GM15510 (cell line): ENCODE results near the gene UAP1L1.

Experiments
- POLR2A ChIP-seq: IDR thresholded peaks from 3 replicates; pipeline ENCODE4 v1.6.1; 2011; ENCODE audit warnings: borderline replicate concordance; ENCODE audit not compliant: insufficient read length; ENCODE audit errors: extremely low read depth

Gene UAP1L1

DNA sequence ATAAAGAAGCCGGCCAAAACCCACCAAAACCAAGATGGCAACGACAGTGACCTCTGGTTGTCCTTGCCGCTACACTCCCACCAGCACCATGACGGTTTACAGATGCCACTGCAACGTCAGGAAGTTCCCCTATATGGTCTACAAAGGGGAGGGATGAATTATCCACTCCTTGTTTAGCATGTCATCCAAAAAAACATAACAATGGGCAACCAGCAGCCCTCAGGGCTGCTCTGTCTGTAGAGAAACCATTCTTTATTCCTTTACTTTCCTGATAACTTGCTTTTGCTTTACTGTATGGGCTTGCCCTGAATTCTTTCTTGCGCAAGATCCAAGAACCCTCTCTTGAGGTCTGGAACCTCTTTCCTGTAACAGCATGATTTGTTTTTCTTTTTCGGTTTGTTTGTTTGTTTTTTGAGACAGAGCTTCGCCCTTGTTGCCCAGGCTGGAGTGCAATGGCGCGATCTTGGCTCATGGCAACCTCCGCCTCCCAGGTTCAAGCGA lies 2.0 kb upstream of the UAP1L1 start:
- no peak for TF ChIP-seq POLR2A

DNA sequence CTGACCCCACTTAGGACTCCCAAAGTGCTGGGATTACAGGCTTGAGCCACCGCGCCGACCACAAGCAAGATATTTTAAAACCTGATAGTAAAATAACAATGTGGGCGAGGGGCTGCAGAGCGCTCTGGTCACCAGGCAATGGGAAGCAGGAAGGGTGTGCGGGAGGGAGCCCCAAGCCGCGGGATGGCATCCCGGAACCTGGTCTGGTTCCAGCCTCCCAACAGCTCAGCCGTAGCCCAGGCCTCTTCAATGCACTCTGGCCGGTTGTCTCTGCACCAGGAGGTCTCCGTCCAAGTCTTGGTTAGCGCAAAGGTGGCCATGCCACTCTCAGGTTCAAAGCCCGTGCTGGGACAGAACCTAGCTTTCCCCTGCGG lies 694 bp upstream of the UAP1L1 start:
- TF ChIP-seq POLR2A, result no peak

DNA sequence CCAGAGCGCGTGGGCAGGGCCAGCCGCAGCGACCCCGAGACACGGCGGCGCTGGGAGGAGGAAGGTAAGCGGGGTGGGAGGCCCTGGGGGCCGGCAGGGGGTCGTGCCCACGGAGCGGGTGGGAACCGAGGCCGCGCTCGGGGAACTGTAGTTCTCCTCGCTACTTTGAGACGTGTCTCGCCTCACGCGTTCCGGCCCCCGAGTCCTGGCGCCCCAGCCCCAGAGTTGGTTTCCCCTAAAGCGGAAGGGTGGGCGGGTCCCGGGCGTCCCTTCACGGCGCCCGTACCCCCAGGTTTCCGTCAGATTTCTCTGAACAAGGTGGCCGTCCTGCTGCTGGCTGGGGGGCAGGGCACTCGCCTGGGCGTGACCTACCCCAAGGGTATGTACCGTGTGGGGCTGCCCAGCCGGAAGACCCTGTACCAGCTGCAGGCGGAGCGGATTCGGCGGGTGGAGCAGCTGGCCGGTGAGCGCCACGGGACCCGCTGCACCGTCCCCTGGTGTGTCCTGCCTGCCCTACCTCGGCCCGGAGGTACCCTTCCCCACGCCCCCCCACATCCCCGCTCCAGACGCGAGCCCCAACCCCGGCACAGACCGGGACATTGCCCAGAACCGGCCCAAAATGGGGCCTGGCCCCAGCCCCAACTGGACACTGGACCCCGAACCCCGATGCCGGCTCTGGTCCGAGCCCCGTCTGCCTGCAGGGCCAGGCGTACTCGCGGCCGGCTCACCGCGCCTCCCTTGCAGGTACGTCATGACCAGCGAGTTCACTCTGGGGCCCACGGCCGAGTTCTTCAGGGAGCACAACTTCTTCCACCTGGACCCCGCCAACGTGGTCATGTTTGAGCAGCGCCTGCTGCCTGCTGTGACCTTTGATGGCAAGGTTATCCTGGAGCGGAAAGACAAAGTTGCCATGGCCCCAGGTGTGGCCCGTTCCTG lies 709 bp downstream of the UAP1L1 start:
- no peak for TF ChIP-seq POLR2A

DNA sequence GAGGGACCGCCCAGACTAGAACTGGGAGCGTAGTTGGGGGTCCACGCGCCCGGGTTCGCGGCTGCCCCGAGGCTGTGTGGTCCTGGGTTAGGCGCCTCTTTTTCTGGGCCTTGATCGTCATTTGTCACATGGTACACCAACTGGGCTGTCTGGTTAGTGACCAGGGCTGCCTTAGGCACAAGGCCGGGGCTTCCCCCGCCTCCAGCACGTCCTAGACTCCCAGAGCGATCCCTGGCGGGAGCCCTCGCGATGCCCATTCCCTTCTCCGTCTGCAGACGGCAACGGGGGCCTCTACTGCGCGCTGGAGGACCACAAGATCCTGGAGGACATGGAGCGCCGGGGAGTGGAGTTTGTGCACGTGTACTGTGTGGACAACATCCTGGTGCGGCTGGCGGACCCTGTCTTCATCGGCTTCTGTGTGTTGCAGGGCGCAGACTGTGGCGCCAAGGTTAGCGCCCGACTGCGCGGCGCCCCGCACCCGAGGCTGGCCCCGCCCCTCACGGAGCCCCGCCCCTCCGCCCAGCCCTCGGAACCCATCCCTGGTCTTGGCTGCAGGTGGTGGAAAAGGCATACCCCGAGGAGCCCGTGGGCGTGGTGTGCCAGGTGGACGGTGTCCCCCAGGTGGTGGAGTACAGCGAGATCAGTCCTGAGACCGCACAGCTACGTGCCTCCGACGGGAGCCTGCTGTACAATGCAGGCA lies 1.5 kb downstream of the UAP1L1 start:
- no peak for TF ChIP-seq POLR2A

DNA sequence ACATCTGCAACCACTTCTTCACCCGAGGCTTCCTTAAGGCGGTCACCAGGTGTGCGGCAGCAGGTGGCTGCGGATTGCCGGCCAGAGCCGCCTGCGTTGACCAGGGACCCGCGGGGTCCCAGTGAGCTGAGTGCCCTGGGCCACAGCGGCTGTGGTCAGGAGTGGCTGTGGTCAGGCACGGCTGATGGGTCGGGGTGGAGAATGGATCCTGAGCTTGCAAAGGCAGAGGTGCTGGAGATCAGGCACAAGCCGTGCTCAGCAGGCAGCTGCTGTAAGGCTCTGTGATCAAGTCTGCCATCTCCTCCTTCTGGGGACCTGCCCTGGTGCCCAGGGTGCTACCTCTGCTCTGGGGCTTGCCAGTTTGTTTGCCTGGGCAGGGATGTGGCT lies 2.1 kb downstream of the UAP1L1 start:
- no peak for TF ChIP-seq POLR2A

DNA sequence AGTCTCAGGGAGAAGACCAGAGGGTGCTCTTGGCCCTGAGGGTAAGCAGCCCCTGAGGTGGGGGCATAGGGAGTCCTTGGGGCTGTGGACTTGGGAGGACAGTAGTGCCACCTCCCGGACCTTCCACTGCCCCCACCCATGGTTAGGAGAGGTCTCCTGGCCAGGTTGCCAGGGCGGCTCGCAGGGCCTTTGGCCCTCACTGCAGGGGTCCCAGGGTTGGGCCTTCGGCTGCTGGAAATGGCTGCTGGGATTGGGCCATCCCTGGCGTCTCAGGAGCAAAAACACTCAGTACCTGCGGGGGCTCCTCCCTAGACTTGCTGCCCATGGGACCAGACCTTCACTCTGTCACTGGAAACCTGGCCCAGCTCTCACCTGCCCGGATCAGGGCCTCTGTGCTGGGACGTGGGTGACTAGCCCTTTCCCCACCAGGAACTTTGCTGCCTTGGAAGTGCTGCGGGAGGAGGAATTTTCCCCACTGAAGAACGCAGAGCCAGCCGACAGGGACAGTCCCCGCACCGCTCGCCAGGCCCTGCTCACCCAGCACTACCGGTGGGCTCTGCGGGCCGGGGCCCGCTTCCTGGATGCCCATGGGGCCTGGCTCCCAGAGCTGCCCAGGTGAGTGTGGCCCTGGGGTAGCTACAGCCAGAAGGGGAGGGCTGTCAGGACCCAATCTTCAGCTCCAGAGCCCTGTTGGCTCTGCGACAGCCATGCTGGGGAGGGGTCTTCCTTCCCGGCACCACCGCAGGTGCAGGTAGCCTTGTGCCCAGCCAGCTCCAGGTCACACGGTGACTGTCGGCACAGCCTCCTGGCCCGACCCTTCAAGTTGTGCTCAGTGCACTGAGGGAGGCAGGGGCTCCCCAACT lies 3.2 kb downstream of the UAP1L1 start:
- TF ChIP-seq POLR2A, result no peak

DNA sequence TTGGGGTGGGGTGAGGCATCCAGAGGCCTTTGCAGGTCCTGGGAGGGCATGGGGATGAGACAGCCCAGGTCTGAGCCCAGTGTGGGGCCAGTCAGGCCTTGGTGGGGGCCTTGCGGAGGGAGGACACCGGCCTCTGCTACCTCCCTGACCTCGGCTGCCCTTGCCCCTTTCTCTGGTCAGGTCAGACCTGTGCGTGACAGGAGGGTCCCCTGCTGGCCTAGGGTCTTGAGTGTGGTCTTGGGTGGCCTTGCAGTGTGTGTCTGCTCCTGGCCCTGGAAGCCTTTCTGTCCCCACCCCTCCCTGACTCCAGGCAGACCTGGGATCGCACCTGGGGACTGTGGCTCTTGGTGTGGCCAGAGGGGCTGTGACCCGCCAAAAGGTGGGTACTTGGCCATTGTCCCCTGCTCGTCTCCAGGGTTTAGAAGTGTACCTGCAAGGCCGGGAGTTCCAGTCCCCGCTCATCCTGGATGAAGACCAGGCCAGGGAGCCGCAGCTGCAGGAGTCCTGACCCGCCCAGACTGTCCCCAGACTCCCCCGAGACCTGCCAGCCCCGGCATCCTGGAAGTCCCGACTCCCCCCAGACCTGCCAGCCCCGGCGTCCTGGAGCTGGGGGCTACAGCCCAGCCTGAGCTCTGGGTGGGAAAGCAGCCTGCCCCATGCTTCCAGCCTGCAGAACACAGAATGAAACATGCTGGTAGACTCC lies 5.1 kb downstream of the UAP1L1 start:
- TF ChIP-seq POLR2A, result no peak

DNA sequence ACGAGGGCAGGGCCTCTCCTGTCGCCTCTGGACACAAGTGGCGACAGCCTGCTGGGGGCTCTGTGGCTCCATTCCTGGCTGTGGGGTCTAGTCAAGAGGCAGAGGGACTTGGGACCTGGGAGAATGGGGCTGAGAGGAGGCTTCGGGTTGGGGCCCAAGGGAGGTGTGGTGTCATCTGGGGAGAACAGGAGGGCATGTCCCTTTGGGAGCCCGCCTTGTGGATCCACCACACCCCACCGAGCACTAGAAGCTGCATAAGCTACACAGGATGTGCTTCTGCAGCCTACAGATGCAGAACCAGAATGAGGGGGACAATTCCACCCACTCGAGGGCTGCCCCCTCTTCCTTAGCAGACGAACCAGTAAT lies 5.6 kb downstream of the UAP1L1 start:
- TF ChIP-seq POLR2A, result no peak

DNA sequence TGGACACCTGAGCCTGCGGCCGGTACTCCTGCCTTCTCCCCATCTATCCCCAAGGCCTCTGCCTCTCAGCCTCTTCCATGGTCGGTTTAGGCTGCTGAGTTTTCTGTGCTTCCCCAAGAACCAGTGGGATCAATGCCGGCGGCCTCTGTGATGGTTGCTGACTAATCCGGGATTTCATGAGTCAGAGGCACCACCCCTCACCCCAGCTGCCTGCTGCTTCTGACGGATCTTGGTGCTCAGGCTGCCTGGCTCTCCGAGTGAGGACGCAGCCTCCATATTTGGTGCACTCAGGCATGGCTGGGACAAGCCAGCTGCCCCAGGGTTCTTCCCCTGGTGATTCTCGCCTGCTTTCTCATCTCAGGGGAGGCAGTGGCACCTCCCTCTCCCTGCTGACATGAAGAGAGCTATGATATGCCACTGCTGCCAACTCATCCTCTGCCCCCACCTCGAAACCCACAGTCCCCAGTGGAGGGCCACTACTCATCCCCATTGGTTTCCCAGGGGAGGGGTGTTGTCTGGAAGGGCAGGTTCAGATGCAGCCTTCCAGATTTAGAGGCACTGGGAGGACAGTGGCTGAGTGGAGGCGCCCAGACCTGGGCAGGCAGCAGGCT lies 6.2 kb downstream of the UAP1L1 start:
- TF ChIP-seq POLR2A, result no peak

DNA sequence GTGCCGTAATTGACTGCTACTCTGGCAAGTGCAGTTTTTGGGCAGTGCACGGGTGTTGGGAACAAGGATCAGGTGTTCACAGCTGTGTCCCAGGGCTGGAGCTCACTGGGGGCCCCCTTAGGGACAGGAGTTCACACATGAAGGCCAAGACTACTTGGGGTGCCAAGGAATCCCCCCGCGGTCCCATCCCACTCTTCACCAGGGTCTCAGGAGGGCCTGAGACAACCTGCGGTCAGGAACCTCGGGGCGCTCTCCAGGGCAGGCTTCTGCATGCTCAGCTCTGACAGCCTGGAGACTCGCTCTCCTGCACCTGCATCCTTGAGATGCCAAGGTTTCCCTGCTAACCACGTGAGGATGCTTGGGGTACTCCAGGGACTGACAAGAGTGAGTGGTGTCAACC lies 7.2 kb downstream of the UAP1L1 start:
- no peak for TF ChIP-seq POLR2A

DNA sequence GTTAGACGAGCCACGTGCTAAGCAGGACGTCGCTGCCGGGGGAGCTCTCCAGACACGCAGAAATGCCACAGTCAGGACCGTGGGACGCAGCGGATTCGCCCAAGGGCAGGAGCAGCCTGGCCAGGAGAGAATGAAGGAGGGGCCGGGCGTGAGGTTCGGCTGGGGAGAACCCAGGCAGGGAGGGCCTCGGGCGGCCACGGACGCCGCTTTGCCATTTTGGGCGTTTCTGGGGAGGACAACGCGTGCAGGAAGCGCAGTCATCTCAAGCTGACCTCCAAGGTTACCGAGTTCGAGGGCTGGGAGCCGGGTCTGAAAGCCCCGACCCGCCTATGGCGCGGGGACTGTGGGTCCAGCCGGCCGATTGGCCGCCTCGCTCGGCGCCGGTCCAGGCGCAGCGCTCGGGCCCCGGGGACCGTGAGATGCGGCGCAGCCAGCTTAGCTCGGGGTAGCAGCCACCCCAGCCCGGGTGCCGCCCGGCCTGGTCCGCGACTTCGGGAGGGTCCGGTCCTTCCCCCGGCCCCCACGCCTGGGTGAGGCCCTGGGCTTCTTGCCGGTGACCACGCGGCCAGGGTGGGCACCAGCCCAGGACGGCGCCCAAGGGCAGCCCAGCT lies 8.7 kb downstream of the UAP1L1 start:
- peak; percentile 38 for TF ChIP-seq POLR2A

DNA sequence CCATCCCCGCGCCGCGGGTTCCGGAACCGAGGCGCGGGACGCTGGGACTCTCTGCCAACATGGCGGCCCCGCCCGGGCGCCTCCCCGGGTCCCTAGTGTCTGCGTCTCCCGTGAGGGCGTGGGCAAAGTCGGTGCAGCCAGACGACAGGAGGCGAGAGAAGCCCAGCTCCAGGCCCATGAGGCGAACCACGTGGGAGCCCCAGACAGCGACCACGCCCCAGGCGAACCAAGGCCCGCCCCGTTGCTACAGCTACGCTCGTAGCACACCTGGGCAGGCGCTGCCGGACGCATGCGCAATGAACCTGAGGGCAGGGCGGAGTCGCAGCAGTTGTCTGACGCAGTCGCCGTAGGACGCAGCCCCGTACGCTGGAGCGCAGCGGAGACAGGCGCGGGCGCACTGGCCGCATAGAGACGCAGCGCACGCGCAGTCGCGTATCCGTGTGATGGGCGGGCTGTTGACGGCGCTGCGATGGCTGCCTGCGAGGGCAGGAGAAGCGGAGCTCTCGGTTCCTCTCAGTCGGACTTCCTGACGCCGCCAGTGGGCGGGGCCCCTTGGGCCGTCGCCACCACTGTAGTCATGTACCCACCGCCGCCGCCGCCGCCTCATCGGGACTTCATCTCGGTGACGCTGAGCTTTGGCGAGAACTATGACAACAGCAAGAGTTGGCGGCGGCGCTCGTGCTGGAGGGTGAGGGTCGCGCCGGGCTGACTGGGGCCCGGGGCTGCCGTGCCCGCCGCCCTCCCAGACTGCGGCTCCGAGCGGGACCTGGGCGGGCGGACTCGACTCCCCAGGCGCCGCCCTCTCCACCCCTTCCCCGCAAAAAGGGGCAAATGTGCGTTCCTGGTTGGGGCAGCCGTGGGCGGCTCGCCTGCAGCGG lies 9.5 kb downstream of the UAP1L1 start, which contains the start of gene MAN1B1:
TSS of gene MAN1B1 (plus strand) at position 455 of the 878 bp plus-strand sequence. CDS start at position 470, 15 bp downstream.
- TF ChIP-seq POLR2A, result peak; percentile 58
